Esophagus muscularis mucosa (tissue), 3 donors: ENCODE data around the gene SDK1.

Source experiments
- CTCF ChIP-seq, 3 experiments: fragments of 200-600 bp in 2 of 3; fragments of 450-650 bp in 1 of 3; sonication (generic) in 2 of 3; IDR thresholded peaks; one replicate each; pipeline ENCODE4 v1.5.1; 2017 to 2019; ENCODE audit warnings: antibody characterized with exemption in 3 of 3, mild to moderate bottlenecking in 2 of 3, moderate library complexity in 1 of 3
- POLR2A ChIP-seq: fragments of 450-650 bp; IDR thresholded peaks from one replicate; pipeline ENCODE4 v1.6.1; 2017; ENCODE audit warnings: antibody characterized with exemption, moderate library complexity, mild to moderate bottlenecking, low read depth

GRCh38 chr7:4143511-4144171, 842.6 kb downstream of the SDK1 start:
- TF ChIP-seq CTCF (IDR thresholded peaks at IDR 0.05) (no peak), POLR2A (no peak)
